Esophagus squamous epithelium (tissue), 5 donors: ENCODE results near the gene ELN. TPM values are rescaled to one million over a fixed set of nuclear protein-coding genes. Genes with fewer than 3 reads are reported as not detected.

Experiments used
- DNase-seq: peaks from one replicate; lab custom pipeline; 2025; lab: John Stamatoyannopoulos, UW
- H3K27ac ChIP-seq, 4 donors: fragments of 200-600 bp; sonication (generic); one replicate each; pipeline ENCODE4 v1.5.1; 2016 to 2019; ENCODE audit warnings: mild to moderate bottlenecking in 1 of 4
- H3K27me3 ChIP-seq, 4 donors: fragments of 200-600 bp; sonication (generic); 1 replicate in 3 of 4; 2 replicates in 1 of 4; pipeline versions ENCODE4 v1.5.1 to v1.6.0; 2017 to 2021; ENCODE audit warnings: antibody characterized with exemption in 1 of 4
- H3K36me3 ChIP-seq, 3 donors: fragments of 200-600 bp; sonication (generic); one replicate each; pipeline ENCODE4 v1.5.1; 2016 to 2019
- H3K4me1 ChIP-seq, 3 donors: fragments of 200-600 bp; sonication (generic); one replicate each; pipeline ENCODE4 v1.5.1; 2017 to 2019
- H3K4me3 ChIP-seq, 4 donors: fragments of 200-600 bp; sonication (generic); 1 replicate in 3 of 4; 2 replicates in 1 of 4; pipeline ENCODE4 v1.5.1; 2016 to 2019; ENCODE audit warnings: mild to moderate bottlenecking in 2 of 4, moderate library complexity in 1 of 4
- H3K9me3 ChIP-seq, 3 donors: fragments of 200-600 bp; sonication (generic); one replicate each; pipeline ENCODE4 v1.5.1; 2016 to 2019
- POLR2A ChIP-seq, 4 donors: fragments of 450-650 bp; IDR thresholded peaks; one replicate each; pipeline ENCODE4 v1.6.1; 2017; ENCODE audit warnings: antibody characterized with exemption in 4 of 4, mild to moderate bottlenecking in 4 of 4, moderate library complexity in 3 of 4
- WGBS, 2 donors: methylation state at CpG; one replicate each; pipeline ENCODE4 v1.1.5; 2018; 5-methylcytosine and 5-hydroxymethylcytosine counted together
- intact Hi-C: fragments of 100-400 bp; cut with DNase I; formaldehyde crosslinking; loops from one replicate; pipeline ENCODE4 v1.15.0; 2022
- total RNA-seq, 4 donors: library from RNA; depleted of rRNA; stranded (reverse); fragments of >200 nt; gene quantifications; one replicate each; pipeline ENCODE4 v1.1.0, GENCODE V29; 2016
- TF ChIP-seq, protein P1 (sequence below), 6 experiments: fragments of 450-650 bp in 4 of 6; fragments of 200-600 bp in 2 of 6; sonication (generic) in 2 of 6; IDR thresholded peaks; one replicate each; pipeline ENCODE4 v1.5.1; 2016 to 2019; ENCODE audit warnings: antibody characterized with exemption in 6 of 6, mild to moderate bottlenecking in 4 of 6, moderate library complexity in 4 of 6
- donor health status: DM: yes; HTN: yes; CAD: no.

The ELN gene
- total RNA-seq, 4 donors from 2014 or later = 8.9 to 182 (median 20.3) TPM

DNA sequence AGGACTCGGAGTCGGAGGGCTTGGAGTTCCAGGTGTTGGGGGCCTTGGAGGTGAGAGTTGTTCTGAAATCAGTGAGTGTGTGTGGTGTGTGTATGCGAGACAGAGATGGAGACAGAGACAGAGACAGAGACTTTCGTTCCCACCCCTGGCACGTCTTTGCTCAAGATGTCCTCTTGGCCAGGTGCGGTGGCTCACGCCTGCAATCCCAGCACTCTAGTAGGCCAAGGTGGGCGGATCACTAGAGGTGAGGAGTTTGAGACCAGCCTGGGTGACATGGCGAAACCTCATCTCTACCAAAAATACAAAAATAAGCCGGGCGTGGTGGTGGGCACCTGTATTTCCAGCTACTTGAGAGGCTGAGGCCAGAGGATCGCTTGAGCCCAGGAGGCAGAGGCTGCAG, 35.7 kb downstream of the ELN start:
- no peaks in the 10 kb centered on the region for H3K9me3 ChIP-seq
- no peak for DNase-seq
- peaks cover 0 to 73% (median 11%) of the 10 kb centered on the region in 3 donors for H3K36me3 ChIP-seq
- TF ChIP-seq, protein P1, sequence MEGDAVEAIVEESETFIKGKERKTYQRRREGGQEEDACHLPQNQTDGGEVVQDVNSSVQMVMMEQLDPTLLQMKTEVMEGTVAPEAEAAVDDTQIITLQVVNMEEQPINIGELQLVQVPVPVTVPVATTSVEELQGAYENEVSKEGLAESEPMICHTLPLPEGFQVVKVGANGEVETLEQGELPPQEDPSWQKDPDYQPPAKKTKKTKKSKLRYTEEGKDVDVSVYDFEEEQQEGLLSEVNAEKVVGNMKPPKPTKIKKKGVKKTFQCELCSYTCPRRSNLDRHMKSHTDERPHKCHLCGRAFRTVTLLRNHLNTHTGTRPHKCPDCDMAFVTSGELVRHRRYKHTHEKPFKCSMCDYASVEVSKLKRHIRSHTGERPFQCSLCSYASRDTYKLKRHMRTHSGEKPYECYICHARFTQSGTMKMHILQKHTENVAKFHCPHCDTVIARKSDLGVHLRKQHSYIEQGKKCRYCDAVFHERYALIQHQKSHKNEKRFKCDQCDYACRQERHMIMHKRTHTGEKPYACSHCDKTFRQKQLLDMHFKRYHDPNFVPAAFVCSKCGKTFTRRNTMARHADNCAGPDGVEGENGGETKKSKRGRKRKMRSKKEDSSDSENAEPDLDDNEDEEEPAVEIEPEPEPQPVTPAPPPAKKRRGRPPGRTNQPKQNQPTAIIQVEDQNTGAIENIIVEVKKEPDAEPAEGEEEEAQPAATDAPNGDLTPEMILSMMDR (IDR thresholded peaks at IDR 0.05) = no peak
- H3K4me1 ChIP-seq = peaks cover 4 to 55% (median 21%) of the 10 kb centered on the region in 3 donors
- H3K4me3 ChIP-seq = no peak overlapping the region
- H3K27ac ChIP-seq = peak overlapping the region in 1 of 4 donors; percentile 89
- 94 to 100% methylated on average over 1 to 7 of the region's 12 CpGs for WGBS, 2 donors
- H3K27me3 ChIP-seq = no peaks in the 10 kb centered on the region
- intact Hi-C loops = loop anchor here (2.0 kb wide), 1 partner anchor 143 kb away; no protein-coding TSS in a partner anchor

- no peak for DNase-seq
- no peak overlapping the region for H3K27ac ChIP-seq
- 64 to 74% methylated on average over 3 to 4 of the region's 4 CpGs for WGBS, 2 donors
- H3K4me3 ChIP-seq = no peak overlapping the region
- TF ChIP-seq, protein P1 (IDR thresholded peaks at IDR 0.05) = no peak
- no peak for TF ChIP-seq POLR2A (IDR thresholded peaks at IDR 0.05)
- no peaks in the 10 kb centered on the region for H3K9me3 ChIP-seq
- peaks cover 0 to 63% (median 7%) of the 10 kb centered on the region in 3 donors for H3K36me3 ChIP-seq
- no peaks in the 10 kb centered on the region for H3K27me3 ChIP-seq
- peaks cover 4 to 44% (median 14%) of the 10 kb centered on the region in 3 donors for H3K4me1 ChIP-seq
- intact Hi-C loops = loop anchor here (2.0 to 5.0 kb wide), 2 partner anchors 142 to 338 kb away; no protein-coding TSS in a partner anchor
These were observed 36.7 kb downstream of the ELN start for GRCh38 chr7:74064696-74065095.

DNA sequence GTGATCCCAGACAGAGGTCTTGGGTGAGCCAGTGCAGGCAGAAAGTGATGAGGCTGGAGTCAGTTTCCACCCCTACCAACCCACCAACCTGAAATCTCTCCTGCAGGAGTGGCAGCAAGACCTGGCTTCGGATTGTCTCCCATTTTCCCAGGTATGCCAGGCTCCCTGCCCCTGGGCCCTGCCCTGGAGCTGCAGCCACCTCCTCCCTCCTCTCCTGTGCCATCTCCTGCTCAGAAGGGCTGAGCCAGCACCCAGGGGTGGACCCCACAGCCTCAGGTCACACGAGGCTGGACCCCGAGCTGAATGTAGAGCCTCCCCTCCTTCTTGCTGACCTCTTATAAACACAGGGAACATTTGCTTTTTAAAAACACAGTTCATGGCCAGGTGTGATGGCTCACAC, 38.7 kb downstream of the ELN start:
- no peaks in the 10 kb centered on the region for H3K27me3 ChIP-seq
- intact Hi-C loops = loop anchor here (5.0 kb wide), 1 partner anchor 336 kb away; no protein-coding TSS in a partner anchor
- peaks cover 0 to 47% (median 7%) of the 10 kb centered on the region in 3 donors for H3K36me3 ChIP-seq
- WGBS, 2 donors = 82 to 90% methylated on average over 1 to 2 of the region's 3 CpGs
- no peaks in the 10 kb centered on the region for H3K9me3 ChIP-seq
- H3K4me1 ChIP-seq = peaks cover 3 to 25% (median 4%) of the 10 kb centered on the region in 3 donors
- no peak overlapping the region for H3K27ac ChIP-seq
- TF ChIP-seq, protein P1 (IDR thresholded peaks at IDR 0.05) = no peak
- H3K4me3 ChIP-seq = no peak overlapping the region
- DNase-seq = no peak

GRCh38 chr7:74068378-74069085, 40.6 kb downstream of the ELN start:
- no peaks in the 10 kb centered on the region for H3K27me3 ChIP-seq
- 60 to 83% methylated on average over 1 to 10 of the region's 20 CpGs for WGBS, 2 donors
- peaks cover 0 to 30% (median 7%) of the 10 kb centered on the region in 3 donors for H3K36me3 ChIP-seq
- TF ChIP-seq, protein P1 (IDR thresholded peaks at IDR 0.05) = no peak
- no peak for TF ChIP-seq POLR2A (IDR thresholded peaks at IDR 0.05)
- H3K4me3 ChIP-seq = no peak overlapping the region
- H3K4me1 ChIP-seq = peaks cover 0 to 9% (median 0%) of the 10 kb centered on the region in 3 donors
- H3K27ac ChIP-seq = peak overlapping the region in 1 of 4 donors; percentile 47
- DNase-seq = no peak
- H3K9me3 ChIP-seq = no peaks in the 10 kb centered on the region
- intact Hi-C loops = loop anchor here (5.0 kb wide), 1 partner anchor 334 kb away; no protein-coding TSS in a partner anchor

- no peak for DNase-seq
- Histone ChIP-seq H3K27me3 (no peaks in the 10 kb centered on the region), H3K27ac (no peak overlapping the region), H3K4me3 (no peak overlapping the region), H3K9me3 (no peaks in the 10 kb centered on the region), H3K4me1 (peaks cover 0 to 9% (median 0%) of the 10 kb centered on the region in 3 donors), H3K36me3 (peaks cover 0 to 26% (median 7%) of the 10 kb centered on the region in 3 donors)
- intact Hi-C loops = loop anchor here (5.0 kb wide), 1 partner anchor 333 kb away; no protein-coding TSS in a partner anchor
- WGBS, 2 donors = 85 to 92% methylated on average over 16 of the region's 16 CpGs
- no peak for TF ChIP-seq POLR2A (IDR thresholded peaks at IDR 0.05)
- TF ChIP-seq, protein P1 (IDR thresholded peaks at IDR 0.05) = no peak
These were observed 41.1 kb downstream of the ELN start for GRCh38 chr7:74069086-74069541.
